NCI-H82 (cell line): Measurements from ENCODE around the gene C17orf75.
A peak's percentile ranks its signal among the peaks of the same experiment; 100 is the strongest.
"Not testable (repeated sequence)": the region's sequence is repeated elsewhere in the genome, so short reads cannot be mapped to it uniquely, and the experiment has no call there.

Experiments
- DNase-seq: peaks from one replicate; lab custom pipeline; 2025; lab: John Stamatoyannopoulos, UW

Gene C17orf75

GRCh38 chr17:32341857-32342602, at the start of gene C17orf75:
TSS of gene C17orf75 (minus strand) at chr17:32342173. CDS start at chr17:32342139, 34 bp downstream.
- DNase-seq: peak; percentile 89

- no peak for DNase-seq
These were observed 46.9 kb upstream of the C17orf75 start for GRCh38 chr17:32388613-32389459.

DNA sequence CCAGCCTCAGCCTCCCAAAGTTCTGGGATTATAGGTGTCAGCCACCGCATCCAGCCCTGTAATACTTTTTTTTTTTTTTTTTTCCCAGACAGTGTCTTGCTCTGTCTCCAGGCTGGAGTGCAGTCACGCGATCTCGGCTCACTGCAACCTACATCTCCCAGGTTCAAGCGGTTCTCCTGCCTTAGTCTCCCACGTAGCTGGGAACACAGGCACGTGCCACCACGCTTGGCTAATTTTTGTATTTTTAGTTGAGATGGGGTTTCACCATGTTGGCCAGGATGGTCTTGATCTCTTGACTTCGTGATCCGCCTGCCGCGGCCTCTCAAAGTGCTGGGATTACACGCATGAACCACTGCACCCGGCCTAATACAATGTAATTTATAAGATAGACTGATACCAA, 46.2 kb upstream of the C17orf75 start:
- DNase-seq: not testable (repeated sequence)

GRCh38 chr17:32386844-32387243, 44.9 kb upstream of the C17orf75 start:
- DNase-seq: no peak

- no peak for DNase-seq
These were observed 44.0 kb upstream of the C17orf75 start for GRCh38 chr17:32385971-32386370.

DNA sequence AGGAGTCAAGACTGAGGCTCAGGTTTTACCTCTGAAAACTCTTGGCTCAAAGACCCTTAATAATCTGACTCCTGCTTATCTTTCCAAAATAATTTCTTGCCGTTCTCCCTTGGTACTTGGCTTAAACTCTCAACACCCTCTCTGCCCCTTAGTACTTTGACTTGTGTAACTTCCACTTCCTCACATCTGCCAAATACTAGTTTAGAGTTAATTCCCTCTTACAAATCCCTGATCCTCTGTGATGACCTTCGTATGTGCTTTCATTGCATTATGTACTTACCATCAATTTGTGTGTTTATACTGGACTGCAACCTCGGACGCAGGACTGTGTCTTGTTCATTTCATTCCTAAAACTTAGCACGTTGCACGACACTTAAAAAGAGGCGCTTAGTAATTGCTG, 43.1 kb upstream of the C17orf75 start:
- DNase-seq: peak; percentile 80

GRCh38 chr17:32383926-32384434, 42.0 kb upstream of the C17orf75 start:
- peak; percentile 37 for DNase-seq

GRCh38 chr17:32382526-32383223, 40.7 kb upstream of the C17orf75 start:
- DNase-seq: peak; percentile 39

DNA sequence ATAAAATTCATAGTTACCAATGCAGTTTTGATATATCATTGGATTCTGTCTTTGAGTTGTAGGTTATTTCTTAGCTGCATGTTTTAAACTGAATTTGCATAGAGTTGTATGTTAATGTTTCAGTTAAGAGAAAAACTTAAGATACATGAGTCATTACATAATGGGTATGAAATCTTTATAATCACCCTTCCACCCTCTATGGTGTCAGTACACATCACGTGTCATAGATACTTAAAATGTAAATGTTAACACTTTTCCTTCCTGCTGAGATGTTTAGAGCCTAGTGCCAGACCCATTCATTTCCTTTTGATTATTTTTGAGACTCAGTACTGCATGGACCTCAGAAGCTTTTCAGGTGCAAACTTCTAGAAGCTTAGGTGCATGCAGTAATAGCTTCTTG, 28.5 kb upstream of the C17orf75 start:
- no peak for DNase-seq

- no peak for DNase-seq
These were observed 19.3 kb upstream of the C17orf75 start for GRCh38 chr17:32361270-32361669.

DNA sequence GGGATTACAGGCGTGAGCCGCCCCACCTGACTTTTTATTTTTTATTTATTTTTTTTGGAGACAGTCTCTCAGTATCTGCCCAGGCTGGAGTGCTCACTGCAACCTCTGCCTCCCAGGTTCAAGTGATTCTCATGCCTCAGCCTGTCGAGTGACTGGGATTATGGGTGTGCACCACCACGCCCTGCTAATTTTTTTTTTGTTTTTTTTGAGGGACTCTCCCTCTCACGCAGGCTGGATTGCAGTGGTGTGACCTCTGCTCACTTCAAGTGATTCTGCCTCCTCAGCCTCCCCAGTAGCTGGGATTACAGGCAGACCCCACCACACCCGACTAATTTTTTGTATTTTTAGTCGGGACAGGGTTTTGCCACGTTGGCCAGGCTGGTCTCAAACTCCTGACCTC, 15.6 kb upstream of the C17orf75 start:
- DNase-seq: no peak

- DNase-seq: no peak
These were observed 14.8 kb upstream of the C17orf75 start for GRCh38 chr17:32356750-32357149.

- DNase-seq: no peak
These were observed 14.4 kb upstream of the C17orf75 start for GRCh38 chr17:32356378-32356743.

- no peak for DNase-seq
These were observed 13.8 kb upstream of the C17orf75 start for GRCh38 chr17:32355649-32356377.

GRCh38 chr17:32352734-32353133, 10.8 kb upstream of the C17orf75 start:
- not testable (repeated sequence) for DNase-seq

- DNase-seq: peak; percentile 76
These were observed 8.9 kb upstream of the C17orf75 start for GRCh38 chr17:32350666-32351418.

DNA sequence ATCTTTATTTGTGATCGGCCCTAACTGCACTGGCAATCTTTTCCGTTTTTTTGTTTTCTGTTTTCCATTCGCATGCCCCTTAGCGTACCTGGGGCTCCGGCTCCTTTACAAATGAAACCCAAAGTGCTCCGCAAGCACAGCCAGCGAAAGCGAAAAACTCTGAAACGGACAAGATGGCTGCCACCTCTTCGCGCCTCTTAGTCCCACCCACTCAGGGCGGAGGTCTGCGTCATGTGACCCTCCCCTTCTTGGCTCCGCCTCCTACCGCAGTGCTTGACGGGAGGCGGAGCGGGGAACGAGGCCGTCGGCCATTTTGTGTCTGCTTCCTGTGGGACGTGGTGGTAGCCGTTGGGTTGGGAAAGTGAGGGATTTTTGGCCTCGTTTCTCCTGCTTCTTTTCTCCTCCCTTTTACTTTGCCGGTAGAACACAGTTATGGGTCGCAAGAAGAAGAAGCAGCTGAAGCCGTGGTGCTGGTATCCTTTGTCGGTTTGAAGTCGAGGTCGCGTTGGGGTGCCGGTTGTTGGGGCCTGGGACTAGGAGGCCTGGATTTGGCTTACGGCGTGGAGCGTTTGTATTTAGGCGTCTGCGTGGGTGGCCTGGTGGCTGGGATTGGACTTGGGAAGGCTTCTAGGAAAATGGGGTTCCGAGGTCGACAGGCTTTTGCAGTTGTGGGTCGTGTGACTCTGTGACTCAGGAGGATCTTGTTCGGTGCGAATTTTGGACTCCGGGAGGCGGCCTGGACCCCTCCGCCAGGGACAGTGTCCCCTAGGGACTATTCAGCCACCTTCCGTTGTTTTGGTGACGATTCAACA, 8.1 kb upstream of the C17orf75 start, which contains the start of gene ZNF207:
Gene ZNF207, plus strand, starts transcription at position 304 of the 812 bp plus-strand sequence. Its CDS starts 129 bp downstream, at position 433.
- DNase-seq: peak; percentile 99

GRCh38 chr17:32349503-32349853, 7.5 kb upstream of the C17orf75 start:
- DNase-seq: peak; percentile 53

- peak; percentile 33 for DNase-seq
These were observed 6.5 kb upstream of the C17orf75 start for GRCh38 chr17:32348483-32348800.

GRCh38 chr17:32345951-32346600, 4.1 kb upstream of the C17orf75 start:
- DNase-seq: no peak
